K562 (cell line): ENCODE data around the gene H3-3A. TPM values are rescaled to one million over a fixed set of nuclear protein-coding genes. Genes with fewer than 3 reads are reported as not detected.
A peak's percentile ranks its signal among the peaks of the same experiment; 100 is the strongest.

Source experiments
- AFF4 ChIP-seq: sonication (generic); formaldehyde crosslinking; IDR thresholded peaks from 2 replicates; pipeline ENCODE4 v1.8.0; 2023; ENCODE audit warnings: mild to moderate bottlenecking, missing genetic modification reagents
- ARID2 ChIP-seq: fragments of 450-650 bp; IDR thresholded peaks from 2 replicates; pipeline ENCODE4 v1.6.1; 2017; ENCODE audit warnings: antibody characterized with exemption, mild to moderate bottlenecking
- GABPB2 ChIP-seq: fragments of 250-450 bp; sonication (Bioruptor Pico); conservative IDR thresholded peaks from 2 replicates; pipeline ENCODE4 v1.5.1; 2021; ENCODE audit warnings: mild to moderate bottlenecking
- GMEB1 ChIP-seq: fragments of 250-450 bp; sonication (Bioruptor Pico); IDR thresholded peaks from 2 replicates; pipeline ENCODE4 v1.4.0; 2020; ENCODE audit warnings: mild to moderate bottlenecking
- MEIS2 ChIP-seq: fragments of 450-650 bp; IDR thresholded peaks from 2 replicates; pipeline ENCODE4 v1.6.1; 2014; ENCODE audit warnings: mild to moderate bottlenecking; ENCODE audit not compliant: partially characterized antibody
- MXD1 ChIP-seq: fragments of 250-450 bp; sonication (Bioruptor Pico); IDR thresholded peaks from 2 replicates; pipeline ENCODE4 v1.8.0; 2021; ENCODE audit warnings: borderline replicate concordance, mild to moderate bottlenecking, moderate library complexity; ENCODE audit not compliant: poor library complexity, severe bottlenecking
- NFE2L1 ChIP-seq: fragments of 450-650 bp; IDR thresholded peaks from 2 replicates; pipeline ENCODE4 v1.6.1; 2016; ENCODE audit warnings: missing genetic modification characterization, low read depth, mild to moderate bottlenecking, missing compliant biosample characterization, moderate library complexity, borderline replicate concordance
- POLR2G ChIP-seq: fragments of 200-400 bp; formaldehyde crosslinking; IDR thresholded peaks from 2 replicates; pipeline ENCODE4 v1.6.1; 2017; ENCODE audit warnings: low read depth, mild to moderate bottlenecking, antibody characterized with exemption, low read length, moderate library complexity
- PTTG1 ChIP-seq: fragments of 450-650 bp; IDR thresholded peaks from 2 replicates; pipeline ENCODE4 v1.6.1; 2016; ENCODE audit warnings: low read depth, mild to moderate bottlenecking, missing genetic modification characterization, missing compliant biosample characterization
- RAD21 ChIP-seq, 2 experiments: fragments of 250-450 bp in 1 of 2; fragments of 450-650 bp in 1 of 2; sonication (Bioruptor Pico) in 1 of 2; formaldehyde crosslinking in 1 of 2; IDR thresholded peaks in 1 of 2; conservative IDR thresholded peaks in 1 of 2; 2 replicates each; pipeline versions ENCODE4 v1.4.0 to v1.8.0; 2020 to 2022; ENCODE audit warnings: mild to moderate bottlenecking in 2 of 2, moderate library complexity in 1 of 2
- RBM25 ChIP-seq: fragments of 200-400 bp; formaldehyde crosslinking; IDR thresholded peaks from 2 replicates; pipeline ENCODE4 v1.6.1; 2018; ENCODE audit warnings: low read length, low read depth, moderate library complexity; ENCODE audit not compliant: severe bottlenecking
- SP1 ChIP-seq: sonication (generic); formaldehyde crosslinking; IDR thresholded peaks from 2 replicates; pipeline ENCODE4 v1.8.1; 2022; ENCODE audit warnings: mild to moderate bottlenecking, missing genetic modification reagents
- SP2 ChIP-seq: IDR thresholded peaks from 2 replicates; pipeline ENCODE4 v1.6.1; 2011; ENCODE audit warnings: mild to moderate bottlenecking, low read depth, low read length, moderate library complexity; ENCODE audit not compliant: poor library complexity, severe bottlenecking; ENCODE audit errors: extremely low read depth
- SRSF9 ChIP-seq: fragments of 200-400 bp; formaldehyde crosslinking; IDR thresholded peaks from 2 replicates; pipeline ENCODE4 v1.6.1; 2017; ENCODE audit warnings: low read depth, low read length, borderline replicate concordance
- TCF7L2 ChIP-seq: fragments of 150-350 bp; IDR thresholded peaks from 2 replicates; pipeline ENCODE4 v1.6.1; 2016; ENCODE audit warnings: low read depth, mild to moderate bottlenecking, low read length, moderate library complexity
- TEAD4 ChIP-seq, 2 experiments: sonication (generic) in 1 of 2; formaldehyde crosslinking in 1 of 2; IDR thresholded peaks; 2 replicates each; pipeline versions ENCODE4 v1.6.1 to v1.8.0; 2012 to 2022; ENCODE audit warnings: borderline replicate concordance in 1 of 2, inconsistent platforms in 1 of 2, low read length in 1 of 2, mild to moderate bottlenecking in 1 of 2, missing genetic modification reagents in 1 of 2
- TOE1 ChIP-seq, 2 experiments: fragments of 450-650 bp in 1 of 2; sonication (generic) in 1 of 2; formaldehyde crosslinking in 1 of 2; IDR thresholded peaks; 2 replicates each; pipeline versions ENCODE4 v1.7.1 to v1.8.0; 2016 to 2022; ENCODE audit warnings: borderline replicate concordance in 2 of 2, mild to moderate bottlenecking in 2 of 2, antibody characterized with exemption in 1 of 2, inconsistent platforms in 1 of 2, low read depth in 1 of 2, missing genetic modification reagents in 1 of 2, moderate library complexity in 1 of 2
- ZNF175 ChIP-seq: fragments of 200-800 bp; sonication (Bioruptor generic); IDR thresholded peaks from 2 replicates; pipeline ENCODE4 v1.6.1; 2016; ENCODE audit warnings: low read depth, mild to moderate bottlenecking, missing genetic modification characterization, missing compliant biosample characterization
- ZNF764 ChIP-seq: fragments of 250-450 bp; sonication (Bioruptor Pico); IDR thresholded peaks from 2 replicates; pipeline ENCODE4 v1.4.0; 2020; ENCODE audit warnings: low read depth, mild to moderate bottlenecking, moderate library complexity
- polyA plus RNA-seq, 8 experiments: library from polyadenylated mRNA; depleted of rRNA in 4 of 8; stranded (reverse) in 5 of 8; unstranded in 3 of 8; fragments of >200 nt; fragmentation: Nextera tagmentation in 2 of 8; fragmentation: Illumina TruSeq in 1 of 8; extraction: Ambion mirVana in 2 of 8; extraction: Trizol in 1 of 8; gene quantifications; 2 replicates each; pipeline versions ENCODE4 v1.2.1 to v1.2.3, GENCODE V29; 2011 to 2014; ENCODE audit warnings: inconsistent platforms in 1 of 8, missing spikeins in 1 of 8
- total RNA-seq, 7 experiments: library from RNA; depleted of rRNA in 6 of 7; stranded (reverse); fragments of >200 nt in 6 of 7; fragmentation: Illumina TruSeq in 2 of 7; extraction: Trizol in 2 of 7; gene quantifications; 2 replicates each; pipeline versions ENCODE4 v1.2.1 to v1.2.3, GENCODE V29; 2011 to 2021; ENCODE audit warnings: low replicate concordance in 1 of 7

Gene H3-3A
- total and polyA plus RNA-seq, 9 of the 15 experiments (the other 6 are each of a cell fraction or from before 2014, with no cell fraction given), result 426 to 1,083 (median 591) TPM

- peak; percentile 24; the same call in 1 of the 2 replicates for TF ChIP-seq TEAD4 (IDR thresholded peaks at IDR 0.05; ENCODE audit: low read length)
- TF ChIP-seq TEAD4 (CRISPR knock-in tag; IDR thresholded peaks at IDR 0.05; ENCODE audit: borderline replicate concordance), result no peak
- peak; percentile 47; the same call in 1 of the 2 replicates for TF ChIP-seq ZNF175
- TF ChIP-seq GMEB1 (CRISPR knock-in tag), result peak; percentile 55; the same call in 1 of the 2 replicates
- no peak for TF ChIP-seq TCF7L2
- no peak for TF ChIP-seq PTTG1 (tag)
- TF ChIP-seq POLR2G, result no peak
- no peak for TF ChIP-seq RBM25
- no peak for TF ChIP-seq ZNF764
- no peak for TF ChIP-seq ARID2
- no peak for TF ChIP-seq TOE1 (IDR thresholded peaks at IDR 0.05; ENCODE audit: borderline replicate concordance)
- no peak for TF ChIP-seq TOE1 (CRISPR knock-in tag; IDR thresholded peaks at IDR 0.05; ENCODE audit: borderline replicate concordance, low read depth)
- TF ChIP-seq SP2, result no peak
- peak; percentile 10; the same call in 1 of the 2 replicates for TF ChIP-seq SP1 (CRISPR knock-in tag)
- no peak for TF ChIP-seq GABPB2
- no peak for TF ChIP-seq NFE2L1 (tag)
- no peak for TF ChIP-seq SRSF9
- TF ChIP-seq MXD1 (CRISPR knock-in tag), result no peak
- TF ChIP-seq MEIS2, result peak; percentile 74
- TF ChIP-seq RAD21 (CRISPR knock-in tag; conservative IDR thresholded peaks at IDR 0.05 in 1 of 2, IDR thresholded peaks at IDR 0.05 in 1 of 2), result peak in 1 of 2 experiments; percentile 24; a peak in 1 of 4 replicates
- 0 out of 2 replicates have a peak, but pooled peaks have one; percentile 33 for TF ChIP-seq AFF4 (CRISPR knock-in tag)
These were observed 47.3 kb downstream of the H3-3A start (continued) for GRCh38 chr1:226109829-226110248.
